GM21423 (cell line): ENCODE measurements around the gene VPS50.

ENCODE experiments used
- ATAC-seq: cut with Tn5 transposase; IDR thresholded peaks from one replicate; pipeline ENCODE4 v1.9.1; 2021; ENCODE audit warnings: mild to moderate bottlenecking, moderate library complexity; ENCODE audit not compliant: unreplicated experiment

VPS50 gene

DNA sequence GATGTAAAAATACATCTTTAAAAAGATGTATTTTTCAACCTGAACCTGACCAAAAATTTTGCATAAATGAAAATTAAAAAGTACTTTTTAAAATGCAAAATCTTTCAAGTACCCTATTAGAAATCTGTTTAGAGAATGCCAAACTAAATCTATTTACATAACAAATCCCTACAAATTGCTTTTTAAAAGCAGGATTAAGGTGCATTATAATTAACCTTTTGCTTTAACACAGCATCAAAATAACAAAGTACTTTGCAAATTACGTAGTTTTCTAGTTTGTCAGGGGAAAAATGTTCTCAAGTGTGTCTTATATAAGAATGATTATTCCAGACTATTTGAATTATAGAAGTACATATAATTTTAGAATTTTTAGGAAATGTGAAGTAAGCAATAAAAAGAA, 160.8 kb downstream of the VPS50 start:
- ATAC-seq, result no peak

GRCh38 chr7:93399642-93400041, 167.5 kb downstream of the VPS50 start:
- ATAC-seq, result no peak

GRCh38 chr7:93402944-93403343, 170.8 kb downstream of the VPS50 start:
- ATAC-seq, result no peak

DNA sequence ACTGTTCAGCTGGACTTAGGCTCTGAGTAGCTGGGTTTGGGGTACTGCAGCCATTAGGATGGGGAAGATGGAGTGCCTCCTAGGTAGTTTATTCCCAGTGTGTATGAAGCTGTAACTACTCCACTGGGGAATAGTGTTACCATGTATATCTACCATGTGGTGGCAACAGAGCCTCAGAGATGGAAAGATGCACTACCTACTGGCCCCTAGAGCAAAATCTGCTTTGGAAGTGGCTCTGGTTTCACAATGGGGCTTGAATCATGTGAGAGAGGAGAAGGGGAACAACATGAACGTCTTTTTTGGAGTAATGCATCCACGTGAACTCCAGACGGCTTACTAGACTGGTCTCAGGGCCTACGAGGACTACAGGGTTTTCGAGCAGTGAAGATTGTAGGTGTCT, 175.1 kb downstream of the VPS50 start:
- no peak for ATAC-seq

- ATAC-seq, result no peak
Observed at GRCh38 chr7:93409324-93409723, 177.2 kb downstream of the VPS50 start.
